Fibroblast of lung (primary cell): ENCODE measurements around the gene GUCD1.

Experiments used
- CTCF ChIP-seq, 2 donors: IDR thresholded peaks in 1 of 2; conservative IDR thresholded peaks in 1 of 2; 1 replicate in 1 of 2; 2 replicates in 1 of 2; pipeline ENCODE4 v1.5.1; 2011 to 2012; ENCODE audit warnings: low read length in 2 of 2, control low read depth in 1 of 2, inconsistent platforms in 1 of 2, low read depth in 1 of 2, mild to moderate bottlenecking in 1 of 2
- EZH2 ChIP-seq: IDR thresholded peaks from 2 replicates; pipeline ENCODE4 v1.5.1; 2012; ENCODE audit warnings: low read length, control low read depth, mild to moderate bottlenecking; ENCODE audit errors: missing control alignments

GRCh38 chr22:24593836-24594568, 39.1 kb upstream of the GUCD1 start:
- TF ChIP-seq CTCF (conservative IDR thresholded peaks at IDR 0.05 in 1 of 2, IDR thresholded peaks at IDR 0.05 in 1 of 2; ENCODE audit: low read depth in 1 of 2, low read length in 2 of 2) (no peak), EZH2 (no peak)
